Liver (tissue), 9 donors: Measurements from ENCODE around the gene TMEM86B. TPM values are rescaled to one million over a fixed set of nuclear protein-coding genes. Genes with fewer than 3 reads are reported as not detected.

Source experiments
- DNase-seq: peaks from one replicate; pipeline ENCODE4 v3.0.0-alpha.2; 2017; ENCODE audit warnings: low spot score
- H3K27ac ChIP-seq, 2 donors: one replicate each; pipeline ENCODE4 v1.7.0; 2013; ENCODE audit warnings: inconsistent platforms in 2 of 2, low read length in 2 of 2, control low read depth in 1 of 2, low read depth in 1 of 2, mild to moderate bottlenecking in 1 of 2
- H3K27me3 ChIP-seq, 4 donors: one replicate each; pipeline versions ENCODE4 v1.6.1 to v1.7.0; 2013; ENCODE audit warnings: low read length in 3 of 4, inconsistent platforms in 1 of 4, mild to moderate bottlenecking in 1 of 4, moderate library complexity in 1 of 4; ENCODE audit not compliant: control insufficient read depth in 4 of 4, insufficient read depth in 4 of 4
- H3K36me3 ChIP-seq, 4 donors: one replicate each; pipeline versions ENCODE4 v1.6.1 to v1.7.0; 2013; ENCODE audit warnings: low read length in 3 of 4, mild to moderate bottlenecking in 3 of 4, low read depth in 1 of 4, moderate library complexity in 1 of 4; ENCODE audit not compliant: control insufficient read depth in 4 of 4, insufficient read depth in 3 of 4
- H3K4me1 ChIP-seq, 4 donors: one replicate each; pipeline versions ENCODE4 v1.6.1 to v1.7.0; 2013; ENCODE audit warnings: low read length in 3 of 4, mild to moderate bottlenecking in 3 of 4, moderate library complexity in 1 of 4; ENCODE audit not compliant: control insufficient read depth in 4 of 4, insufficient read depth in 4 of 4
- H3K4me3 ChIP-seq, 3 donors: one replicate each; pipeline versions ENCODE4 v1.6.1 to v1.7.0; 2013; ENCODE audit warnings: low read length in 3 of 3, control low read depth in 1 of 3, low read depth in 1 of 3, mild to moderate bottlenecking in 1 of 3
- H3K9ac ChIP-seq, 2 donors: one replicate each; pipeline ENCODE4 v1.7.0; 2013; ENCODE audit warnings: low read length in 2 of 2, mild to moderate bottlenecking in 2 of 2, moderate library complexity in 2 of 2, control low read depth in 1 of 2, low read depth in 1 of 2
- H3K9me3 ChIP-seq, 4 donors: one replicate each; pipeline versions ENCODE4 v1.6.1 to v1.7.0; 2013; ENCODE audit warnings: low read length in 3 of 4; ENCODE audit not compliant: control insufficient read depth in 4 of 4
- CTCF ChIP-seq: fragments of 150-350 bp; IDR thresholded peaks from 2 replicates; pipeline ENCODE4 v1.5.1; 2017; ENCODE audit warnings: improper control_type of control experiment, low read depth, low read length; ENCODE audit not compliant: missing input control
- EGR1 ChIP-seq, 2 donors: IDR thresholded peaks; 2 replicates each; pipeline ENCODE4 v1.6.1; 2016 to 2018; ENCODE audit warnings: antibody characterized with exemption in 2 of 2, low read depth in 2 of 2
- FOXA1 ChIP-seq: IDR thresholded peaks from 2 replicates; pipeline ENCODE4 v1.6.1; 2016; ENCODE audit warnings: antibody characterized with exemption
- FOXA2 ChIP-seq: IDR thresholded peaks from 2 replicates; pipeline ENCODE4 v1.6.1; 2016; ENCODE audit warnings: antibody characterized with exemption
- GABPA ChIP-seq, 2 donors: IDR thresholded peaks in 1 of 2; conservative IDR thresholded peaks in 1 of 2; 2 replicates each; pipeline ENCODE4 v1.6.1; 2016; ENCODE audit warnings: antibody characterized with exemption in 2 of 2, mild to moderate bottlenecking in 1 of 2, moderate library complexity in 1 of 2
- HNF4A ChIP-seq, 2 donors: conservative IDR thresholded peaks; 2 replicates each; pipeline ENCODE4 v1.6.1; 2016; ENCODE audit warnings: antibody characterized with exemption in 2 of 2, mild to moderate bottlenecking in 2 of 2
- HNF4G ChIP-seq: IDR thresholded peaks from 2 replicates; pipeline ENCODE4 v1.6.1; 2016; ENCODE audit warnings: antibody characterized with exemption
- JUND ChIP-seq, 2 donors: IDR thresholded peaks; 2 replicates each; pipeline ENCODE4 v1.6.1; 2016; ENCODE audit warnings: antibody characterized with exemption in 2 of 2
- MAX ChIP-seq: IDR thresholded peaks from 2 replicates; pipeline ENCODE4 v1.6.1; 2016; ENCODE audit warnings: antibody characterized with exemption
- NR2F2 ChIP-seq: IDR thresholded peaks from 2 replicates; pipeline ENCODE4 v1.6.1; 2016; ENCODE audit warnings: antibody characterized with exemption
- RAD21 ChIP-seq, 2 donors: IDR thresholded peaks; 2 replicates each; pipeline ENCODE4 v1.6.1; 2016; ENCODE audit warnings: antibody characterized with exemption in 2 of 2, mild to moderate bottlenecking in 2 of 2
- REST ChIP-seq: IDR thresholded peaks from 2 replicates; pipeline ENCODE4 v1.6.1; 2016; ENCODE audit warnings: antibody characterized with exemption, mild to moderate bottlenecking
- RXRA ChIP-seq, 2 donors: IDR thresholded peaks; 2 replicates each; pipeline ENCODE4 v1.6.1; 2017 to 2018; ENCODE audit warnings: antibody characterized with exemption in 2 of 2, mild to moderate bottlenecking in 1 of 2
- SP1 ChIP-seq: IDR thresholded peaks from 2 replicates; pipeline ENCODE4 v1.6.1; 2018; ENCODE audit warnings: antibody characterized with exemption, mild to moderate bottlenecking
- TAF1 ChIP-seq: conservative IDR thresholded peaks from 2 replicates; pipeline ENCODE4 v1.6.1; 2016; ENCODE audit warnings: antibody characterized with exemption, mild to moderate bottlenecking
- YY1 ChIP-seq: IDR thresholded peaks from 2 replicates; pipeline ENCODE4 v1.6.1; 2016; ENCODE audit warnings: antibody characterized with exemption, mild to moderate bottlenecking
- ZBTB33 ChIP-seq: IDR thresholded peaks from 2 replicates; pipeline ENCODE4 v1.6.1; 2016; ENCODE audit warnings: antibody characterized with exemption
- WGBS: extraction: QIAGEN DNeasy Blood & Tissue Kit; methylation state at CpG from one replicate; pipeline ENCODE4 v1.1.7; 2013; 5-methylcytosine and 5-hydroxymethylcytosine counted together
- polyA plus RNA-seq, 2 donors: library from polyadenylated mRNA; stranded (reverse) in 1 of 2; unstranded in 1 of 2; fragments of 200-250 nt in 1 of 2; fragments of >200 nt in 1 of 2; fragmentation: Nextera tagmentation in 1 of 2; extraction: Ambion mirVana in 1 of 2; gene quantifications; one replicate each; pipeline versions ENCODE4 v1.2.1 to v1.2.3, GENCODE V29; 2013 to 2015
- total RNA-seq, 2 donors: library from RNA; depleted of rRNA; stranded (reverse); fragments of >200 nt; gene quantifications; one replicate each; pipeline ENCODE4 v1.2.3, GENCODE V29; 2014
- TF ChIP-seq, protein P1 (sequence below): IDR thresholded peaks from 2 replicates; pipeline ENCODE4 v1.6.1; 2016; ENCODE audit warnings: antibody characterized with exemption
- donor health status: healthy.
- donor health status: healthy.
- donor health status: healthy.
- donor health status: healthy.
- donor health status: healthy.

TMEM86B gene
- total and polyA plus RNA-seq, 4 donors, result 4.8 to 20.1 (median 16.6) TPM

- peaks cover 9 to 40% (median 23%) of the 10 kb centered on the region in 4 donors for H3K36me3 ChIP-seq
- WGBS, result 73% methylated on average over 10 of the region's 10 CpGs
- H3K27me3 ChIP-seq, result no peaks in the 10 kb centered on the region
- peaks cover 0 to 11% (median 4%) of the 10 kb centered on the region in 4 donors for H3K4me1 ChIP-seq
- H3K9me3 ChIP-seq, result no peaks in the 10 kb centered on the region
- TF ChIP-seq, protein P1, sequence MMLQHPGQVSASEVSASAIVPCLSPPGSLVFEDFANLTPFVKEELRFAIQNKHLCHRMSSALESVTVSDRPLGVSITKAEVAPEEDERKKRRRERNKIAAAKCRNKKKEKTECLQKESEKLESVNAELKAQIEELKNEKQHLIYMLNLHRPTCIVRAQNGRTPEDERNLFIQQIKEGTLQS, result no peak
- TF ChIP-seq SP1 (no peak), FOXA2 (no peak), YY1 (no peak), FOXA1 (no peak), RXRA (IDR thresholded peaks at IDR 0.05) (no peak), TAF1 (no peak), EGR1 (IDR thresholded peaks at IDR 0.05; ENCODE audit: low read depth in 2 of 2) (no peak), RAD21 (IDR thresholded peaks at IDR 0.05) (no peak), GABPA (IDR thresholded peaks at IDR 0.05 in 1 of 2, conservative IDR thresholded peaks at IDR 0.05 in 1 of 2) (no peak), ZBTB33 (no peak), CTCF (no peak), JUND (IDR thresholded peaks at IDR 0.05) (no peak), HNF4G (no peak), MAX (no peak), HNF4A (conservative IDR thresholded peaks at IDR 0.05) (no peak), NR2F2 (no peak), REST (no peak)
- H3K27ac ChIP-seq, result no peak overlapping the region
- DNase-seq, result no peak
- H3K9ac ChIP-seq, result no peak overlapping the region
- no peak overlapping the region for H3K4me3 ChIP-seq
These were observed 19.1 kb upstream of the TMEM86B start for GRCh38 chr19:55247621-55248099.
